T-helper 1 cell (primary cell): ENCODE data around the gene MPPE1.
"Not testable (repeated sequence)": the region's sequence is repeated elsewhere in the genome, so short reads cannot be mapped to it uniquely, and the experiment has no call there.

Experiments used
- DNase-seq, 5 donors: peaks; one replicate each; pipeline ENCODE4 v3.0.0-alpha.2; 2012 to 2020
- total RNA-seq, 4 donors: gene quantifications; one replicate each; lab custom pipeline; 2026; lab: John Stamatoyannopoulos, UW

The MPPE1 gene, protein sequence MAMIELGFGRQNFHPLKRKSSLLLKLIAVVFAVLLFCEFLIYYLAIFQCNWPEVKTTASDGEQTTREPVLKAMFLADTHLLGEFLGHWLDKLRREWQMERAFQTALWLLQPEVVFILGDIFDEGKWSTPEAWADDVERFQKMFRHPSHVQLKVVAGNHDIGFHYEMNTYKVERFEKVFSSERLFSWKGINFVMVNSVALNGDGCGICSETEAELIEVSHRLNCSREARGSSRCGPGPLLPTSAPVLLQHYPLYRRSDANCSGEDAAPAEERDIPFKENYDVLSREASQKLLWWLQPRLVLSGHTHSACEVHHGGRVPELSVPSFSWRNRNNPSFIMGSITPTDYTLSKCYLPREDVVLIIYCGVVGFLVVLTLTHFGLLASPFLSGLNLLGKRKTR
- 27.3 to 55.4 (median 51.4) reads per million in 4 donors for total RNA-seq

DNA sequence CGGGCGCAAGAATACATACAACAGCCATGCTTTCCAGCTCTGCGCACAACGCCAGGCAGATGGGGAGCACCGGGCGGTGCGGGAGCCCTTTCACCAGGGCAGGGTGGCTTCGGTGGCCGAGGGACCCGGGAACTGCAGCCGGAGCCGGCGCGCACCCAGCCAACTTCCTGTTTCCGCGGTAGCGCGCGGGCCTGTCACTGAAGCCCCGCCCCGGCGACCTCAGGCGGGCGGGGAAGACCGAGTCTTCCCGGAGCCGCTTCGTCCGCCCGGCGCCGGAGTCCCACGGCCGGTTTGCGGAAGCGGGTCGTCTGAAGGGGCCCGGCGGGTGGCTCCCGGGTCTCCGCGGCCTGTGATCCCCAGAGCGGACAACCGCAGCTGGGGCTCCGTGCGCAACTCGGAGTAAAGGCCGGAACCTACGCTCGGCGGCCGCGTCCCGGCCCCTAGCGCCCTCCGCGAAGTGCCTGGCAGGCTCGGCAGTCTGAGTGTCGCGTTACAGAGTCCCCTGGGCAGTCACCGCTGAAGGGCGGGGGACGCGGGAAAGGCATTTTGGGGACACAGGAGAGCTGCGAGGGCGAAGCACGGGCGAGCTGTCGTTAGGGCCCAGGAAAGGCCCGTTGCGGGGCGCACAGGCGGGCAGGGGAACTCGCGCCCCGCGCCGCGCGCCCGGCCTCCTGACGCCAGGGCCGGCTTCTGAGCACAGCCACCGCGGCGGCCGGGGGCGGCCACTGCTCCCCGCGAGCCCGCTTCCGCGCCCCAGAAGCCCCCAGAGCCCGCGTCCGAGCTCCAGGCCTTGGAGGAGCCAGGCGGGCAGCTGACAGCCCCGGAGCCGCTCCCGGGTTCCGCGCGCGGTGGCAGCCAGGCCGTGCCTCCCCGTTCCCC lies at the start of gene MPPE1:
Gene MPPE1, minus strand, starts transcription at position 136 of the 879 bp plus-strand sequence. CDS start 11,053 bp downstream, outside the sequence.
- peak; percentile 70 to 92 (median 76) for DNase-seq

DNA sequence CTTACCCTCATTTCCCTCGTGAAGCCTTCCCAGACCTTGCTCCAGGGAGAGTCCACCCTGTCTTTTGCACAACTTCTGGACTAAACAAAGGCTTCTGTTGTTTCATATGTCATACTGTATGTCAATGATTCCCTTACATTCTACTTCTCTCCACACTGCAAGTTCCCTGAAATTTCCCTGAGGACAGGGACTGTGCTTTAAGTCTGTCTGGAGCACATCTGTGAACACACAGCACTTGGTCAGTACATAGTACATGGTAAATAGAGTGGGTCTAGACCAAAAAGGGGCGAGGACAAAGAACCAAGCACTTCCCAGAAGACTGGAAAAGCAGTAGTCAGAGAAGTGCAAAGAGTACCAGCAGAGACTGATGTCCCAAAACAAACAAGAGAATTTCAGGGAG lies 49.5 kb upstream of the MPPE1 start:
- DNase-seq = no peak

DNA sequence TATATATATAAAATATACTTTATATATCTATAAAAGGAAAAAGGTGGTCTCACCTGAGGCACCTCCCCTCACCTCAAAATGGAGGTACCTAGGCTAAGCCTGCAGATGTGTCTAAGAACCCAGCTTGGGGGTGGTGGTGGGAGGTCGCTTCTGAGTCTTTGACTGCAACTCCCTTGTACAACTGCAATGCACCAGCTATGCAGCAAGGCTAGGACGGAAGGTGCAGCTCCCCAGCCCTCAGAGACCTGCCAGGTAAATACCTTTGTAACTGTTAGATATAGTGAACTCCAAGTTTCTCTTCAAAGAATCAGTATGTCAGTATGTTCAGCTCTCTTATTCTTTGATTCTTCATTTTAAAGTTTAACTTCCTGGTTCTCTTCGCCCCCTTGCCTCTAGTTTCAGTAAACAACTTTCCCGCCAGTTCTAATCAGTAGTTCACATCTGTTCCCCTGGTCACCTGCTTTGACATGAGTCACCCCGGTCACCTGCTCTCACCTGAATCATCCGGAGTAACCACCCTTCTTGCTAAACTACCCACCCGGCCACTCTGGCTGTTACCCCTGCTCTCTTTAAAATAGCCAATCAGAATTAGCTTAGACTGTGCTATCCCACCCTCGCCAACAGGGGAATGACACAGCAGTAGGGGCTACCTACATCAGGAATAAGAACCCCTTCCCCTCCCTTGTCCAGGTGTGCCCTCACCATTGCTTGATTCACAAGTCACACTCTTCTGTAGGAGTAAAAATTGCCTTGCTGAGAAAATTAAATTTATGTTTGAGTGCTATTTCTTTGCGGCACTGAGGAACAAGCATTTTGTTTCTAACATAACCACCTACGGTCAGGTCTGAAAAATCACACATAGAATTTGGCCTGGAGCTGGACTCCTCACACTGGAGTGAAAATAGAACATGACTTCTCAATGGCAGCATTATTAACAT lies 48.5 kb upstream of the MPPE1 start:
- no peak for DNase-seq

- no peak for DNase-seq
Measured at GRCh38 chr18:11955239-11956029, 47.3 kb upstream of the MPPE1 start.

DNA sequence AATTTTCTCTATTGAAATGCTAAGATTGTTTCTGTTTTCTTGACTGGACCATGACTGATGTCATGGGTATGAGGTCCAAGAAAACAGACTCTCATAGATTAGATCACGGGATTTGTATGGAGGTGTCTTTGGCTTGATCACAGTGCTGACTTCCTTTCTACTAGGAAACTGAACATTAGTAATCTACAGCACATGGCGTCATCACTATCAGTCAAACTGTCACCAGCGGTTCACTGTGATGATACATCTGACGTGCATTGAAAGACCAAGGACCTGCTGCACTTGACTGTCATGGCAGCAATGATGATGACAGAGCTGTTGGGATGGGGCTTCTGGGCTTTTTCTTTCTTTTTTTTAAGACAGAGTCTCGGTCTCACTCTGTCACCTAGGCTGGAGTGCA lies 45.0 kb upstream of the MPPE1 start:
- DNase-seq = peak in 1 of 5 donors; percentile 33

DNA sequence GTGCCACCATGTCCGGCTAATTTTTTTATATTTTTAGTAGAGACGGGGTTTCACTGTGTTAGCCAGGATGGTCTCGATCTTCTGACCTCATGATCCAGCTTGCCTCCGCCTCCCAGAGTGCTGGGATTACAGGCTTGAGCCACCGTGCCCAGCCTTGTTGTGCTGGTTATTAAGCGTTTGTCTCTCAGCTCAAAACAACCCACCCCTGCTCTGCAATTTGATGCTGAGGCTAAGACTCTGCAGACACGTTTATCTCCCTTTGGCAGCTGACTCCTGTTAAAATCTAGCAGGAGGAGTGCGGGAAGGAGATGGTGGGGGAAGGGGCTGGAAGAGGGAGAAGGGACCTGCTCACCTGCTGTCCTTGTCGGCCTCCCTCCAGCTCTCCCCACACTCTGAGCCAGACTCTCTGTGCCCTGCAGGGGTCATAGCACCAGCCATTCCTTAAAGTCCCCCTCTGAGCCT lies 43.3 kb upstream of the MPPE1 start:
- no peak for DNase-seq

GRCh38 chr18:11950824-11951223 lies 42.7 kb upstream of the MPPE1 start:
- DNase-seq = no peak

DNA sequence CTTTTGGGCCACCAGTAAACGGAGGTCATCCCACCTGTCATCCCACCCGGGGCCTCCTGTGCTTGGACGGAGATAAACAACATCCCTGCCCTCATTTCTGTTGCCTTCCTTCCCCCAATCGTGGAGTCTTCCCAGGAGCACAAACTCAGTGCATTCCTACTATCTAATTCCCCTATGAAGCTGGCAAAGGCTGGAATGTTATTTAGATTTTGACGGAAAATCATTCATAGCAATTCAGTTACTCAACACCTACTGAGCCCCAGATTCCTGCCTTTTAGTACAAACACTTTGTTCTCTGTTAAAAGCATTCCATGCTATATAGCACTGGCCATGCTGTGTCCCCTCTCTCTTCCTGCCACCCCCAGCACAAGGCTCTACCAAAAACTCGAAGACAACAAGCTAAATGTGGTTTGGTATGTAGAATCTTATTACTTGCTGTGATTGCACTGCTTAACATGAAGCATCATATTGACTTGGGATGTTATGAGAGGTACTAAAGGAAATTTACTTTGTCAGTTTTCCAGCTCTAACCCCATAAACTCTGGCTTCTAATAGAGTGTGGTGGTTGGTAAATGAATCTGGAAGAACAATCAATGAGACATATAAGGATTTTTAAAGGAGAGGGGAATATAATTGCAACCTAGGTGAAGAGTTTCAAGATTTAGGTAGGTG lies 40.9 kb upstream of the MPPE1 start:
- DNase-seq = no peak

GRCh38 chr18:11947214-11948191 lies 39.4 kb upstream of the MPPE1 start:
- DNase-seq = peak in 4 of 5 donors; percentile 16 to 90 (median 24)

DNA sequence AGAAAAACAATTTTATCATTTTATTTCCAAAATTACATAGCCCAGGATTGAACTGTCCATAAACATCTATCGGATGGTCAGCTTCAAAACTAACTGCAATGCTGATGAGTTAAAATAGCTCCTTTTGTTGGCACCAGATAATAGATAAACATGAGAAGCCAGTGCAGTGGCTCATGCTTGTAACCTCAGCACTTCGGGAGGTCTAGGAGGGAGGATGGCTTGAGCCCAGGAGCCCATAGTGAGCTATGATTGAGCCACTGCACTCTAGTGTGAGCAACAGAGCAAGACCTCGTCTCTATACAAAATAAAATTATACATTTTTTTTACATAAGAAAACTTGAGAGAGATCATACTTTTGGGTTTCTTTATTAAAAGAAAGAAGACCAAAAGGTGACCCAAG lies 38.6 kb upstream of the MPPE1 start:
- DNase-seq = no peak

DNA sequence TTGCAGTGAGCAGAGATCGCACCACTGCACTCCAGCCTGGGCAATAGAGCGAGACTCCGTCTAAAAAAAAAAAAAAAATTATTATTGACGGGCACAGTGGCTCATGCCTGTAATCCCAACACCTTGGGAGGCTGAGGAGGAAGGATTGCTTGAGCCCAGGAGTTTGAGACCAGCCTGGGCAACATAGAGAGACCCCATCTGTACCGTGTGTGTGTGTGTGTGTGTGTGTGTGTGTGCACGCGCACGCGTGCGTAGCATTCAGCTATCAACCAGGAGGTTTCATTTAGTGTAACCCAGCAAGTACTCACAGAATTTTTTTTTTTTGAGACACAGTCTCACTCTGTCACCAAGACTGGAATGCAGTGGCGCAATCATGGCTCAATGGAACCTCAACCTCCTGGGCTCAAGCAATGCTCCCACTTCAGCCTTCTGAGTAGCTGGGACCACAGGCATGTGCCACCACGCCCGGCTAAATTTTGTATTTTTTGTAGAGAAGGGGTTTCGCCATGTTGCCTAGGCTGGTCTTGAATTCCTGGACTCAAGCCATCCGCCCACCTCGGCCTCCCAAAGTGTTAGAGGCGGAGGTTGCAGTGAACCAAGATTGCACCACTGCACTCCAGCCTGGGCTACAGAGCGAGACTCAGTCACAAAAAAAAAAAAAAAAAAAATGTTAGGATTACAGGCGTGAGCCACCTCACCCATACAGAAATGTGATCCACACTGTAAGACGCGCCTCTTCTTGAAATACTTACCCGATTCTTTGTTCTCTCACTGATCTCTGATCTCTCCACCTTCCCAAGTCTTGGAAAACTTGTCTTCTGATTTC lies 37.9 kb upstream of the MPPE1 start:
- DNase-seq = not testable (repeated sequence)

DNA sequence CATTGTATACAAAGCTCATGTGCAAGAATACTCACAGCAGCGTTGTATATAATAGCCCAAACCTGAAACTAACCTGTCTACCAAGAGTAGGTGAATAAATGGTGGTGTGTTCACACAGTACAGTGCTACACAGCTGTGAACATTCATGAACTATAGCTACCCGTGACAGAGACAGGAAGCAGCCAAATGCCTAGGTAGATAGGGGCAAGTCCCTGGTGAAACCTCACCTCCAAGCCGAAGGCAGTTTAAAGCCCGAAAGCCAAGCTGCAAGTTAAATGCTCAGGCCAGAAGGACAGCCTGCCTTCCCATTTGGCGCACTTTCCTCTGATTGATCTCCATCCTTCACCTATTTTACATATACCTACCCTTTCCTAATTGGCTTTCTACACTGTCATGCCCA lies 36.7 kb upstream of the MPPE1 start:
- DNase-seq = no peak

DNA sequence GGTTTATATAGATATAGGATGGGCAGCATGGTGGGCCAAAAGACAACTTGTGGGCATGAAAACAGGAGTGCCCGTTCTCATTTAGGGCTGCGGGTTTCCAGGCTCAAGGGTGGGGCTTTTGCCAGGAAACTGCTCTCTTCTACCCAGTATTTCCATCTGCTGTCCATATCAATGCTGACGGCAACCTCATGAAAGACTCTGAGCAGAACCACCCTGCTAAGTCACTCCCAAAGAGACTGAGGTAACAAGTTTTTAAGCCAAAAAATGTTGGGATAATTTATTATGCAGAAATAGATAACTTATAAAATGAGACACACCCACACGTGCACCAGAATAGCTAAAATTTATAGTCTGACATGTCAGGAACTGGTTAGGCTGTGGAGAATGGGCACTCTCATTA lies 36.1 kb upstream of the MPPE1 start:
- DNase-seq = no peak

GRCh38 chr18:11943551-11943950 lies 35.4 kb upstream of the MPPE1 start:
- no peak for DNase-seq

- DNase-seq = no peak
Measured at GRCh38 chr18:11940956-11941355, 32.8 kb upstream of the MPPE1 start.

DNA sequence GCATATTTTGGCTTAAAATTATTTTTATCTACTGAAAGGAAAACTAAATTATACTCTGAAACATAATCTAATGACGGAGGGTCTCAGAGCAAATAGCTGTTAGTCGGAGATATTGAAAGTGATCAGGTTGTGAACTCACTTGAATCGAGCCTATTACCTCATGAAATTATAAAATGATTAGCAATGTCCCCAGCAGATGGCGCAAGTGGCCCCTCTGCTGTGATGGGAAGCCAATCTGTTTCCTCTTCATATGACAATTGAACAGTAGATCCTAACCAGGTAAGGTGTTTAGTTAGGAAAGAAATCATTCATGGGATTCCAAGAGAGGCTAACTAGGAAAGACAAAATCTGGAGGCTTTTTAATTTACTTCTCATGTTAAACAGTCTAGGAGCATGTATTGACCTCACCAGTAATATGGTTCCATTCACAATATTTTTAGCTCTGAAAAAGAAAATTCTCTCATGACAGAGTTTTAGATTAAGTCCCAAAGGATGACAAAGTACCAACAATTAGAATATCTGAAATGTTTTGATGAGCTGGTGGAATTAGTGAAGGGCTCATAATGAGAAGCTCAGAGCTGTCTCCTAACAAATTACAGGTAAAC lies 29.9 kb upstream of the MPPE1 start:
- peak; percentile 33 to 72 (median 65) for DNase-seq

GRCh38 chr18:11932393-11932792 lies 24.3 kb upstream of the MPPE1 start:
- no peak for DNase-seq

- no peak for DNase-seq
Measured at GRCh38 chr18:11927497-11927896, 19.4 kb upstream of the MPPE1 start.
